MM.1S (cell line): ENCODE measurements around the gene PKNOX1.

Experiments used
- DNase-seq: peaks from one replicate; pipeline ENCODE4 v3.0.0-alpha.2; 2015
- H2AFZ ChIP-seq: fragments of 300-600 bp; sonication (generic); 2 replicates; pipeline ENCODE4 v1.6.0; 2016; ENCODE audit warnings: antibody characterized with exemption, low read length
- H3F3A ChIP-seq: fragments of 300-600 bp; sonication (generic); 2 replicates; pipeline ENCODE4 v1.6.1; 2016; ENCODE audit warnings: mild to moderate bottlenecking, antibody characterized with exemption, low read length, moderate library complexity, mixed read lengths; ENCODE audit not compliant: insufficient read depth
- H3K27ac ChIP-seq: fragments of 300-600 bp; sonication (generic); 2 replicates; pipeline ENCODE4 v1.5.1; 2016; ENCODE audit warnings: mild to moderate bottlenecking, low read length
- H3K27me3 ChIP-seq: fragments of 300-600 bp; sonication (generic); replicated peaks from 2 replicates; pipeline ENCODE4 v1.6.0; 2016; ENCODE audit warnings: low read length; ENCODE audit not compliant: insufficient read depth
- H3K36me3 ChIP-seq: fragments of 300-600 bp; sonication (generic); replicated peaks from 2 replicates; pipeline ENCODE4 v1.6.1; 2016; ENCODE audit warnings: mild to moderate bottlenecking, low read length, mixed read lengths; ENCODE audit not compliant: insufficient read depth
- H3K4me1 ChIP-seq: fragments of 300-600 bp; sonication (generic); 2 replicates; pipeline ENCODE4 v1.6.1; 2016; ENCODE audit warnings: low read length, mixed read lengths
- H3K4me2 ChIP-seq: fragments of 300-600 bp; sonication (generic); 2 replicates; pipeline ENCODE4 v1.6.0; 2016; ENCODE audit warnings: low read depth, low read length
- H3K4me3 ChIP-seq: fragments of 300-600 bp; sonication (generic); 2 replicates; pipeline ENCODE4 v1.5.1; 2016; ENCODE audit warnings: low read length, mixed read lengths
- H3K79me2 ChIP-seq: fragments of 300-600 bp; sonication (generic); 2 replicates; pipeline ENCODE4 v1.6.1; 2016; ENCODE audit warnings: mixed run types, low read length, mixed read lengths
- H3K9ac ChIP-seq: fragments of 300-600 bp; sonication (generic); 2 replicates; pipeline ENCODE4 v1.6.1; 2016; ENCODE audit warnings: low read length, mixed read lengths
- H3K9me2 ChIP-seq: fragments of 300-600 bp; sonication (generic); replicated peaks from 2 replicates; pipeline ENCODE4 v1.6.1; 2016; ENCODE audit warnings: mild to moderate bottlenecking, low read length, mixed read lengths; ENCODE audit not compliant: insufficient read depth
- H3K9me3 ChIP-seq: fragments of 300-600 bp; sonication (generic); replicated peaks from 2 replicates; pipeline ENCODE4 v1.6.1; 2016; ENCODE audit warnings: mild to moderate bottlenecking, low read length, mixed read lengths; ENCODE audit not compliant: insufficient read depth
- H4K20me1 ChIP-seq: fragments of 300-600 bp; sonication (generic); 2 replicates; pipeline ENCODE4 v1.6.1; 2016; ENCODE audit warnings: mild to moderate bottlenecking, low read length, moderate library complexity, mixed read lengths; ENCODE audit not compliant: insufficient read depth
- CTCF ChIP-seq: fragments of 300-600 bp; sonication (generic); IDR thresholded peaks from 2 replicates; pipeline ENCODE4 v1.5.1; 2016; ENCODE audit warnings: antibody characterized with exemption, low read length, mixed read lengths
- EZH2 ChIP-seq: fragments of 300-600 bp; sonication (generic); optimal IDR thresholded peaks from 2 replicates; pipeline ENCODE3; 2017; ENCODE audit warnings: low read depth, mild to moderate bottlenecking, antibody characterized with exemption, low read length, mixed read lengths
- EZH2phosphoT487 ChIP-seq: fragments of 300-600 bp; sonication (generic); IDR thresholded peaks from 2 replicates; pipeline ENCODE4 v1.6.1; 2018; ENCODE audit warnings: antibody characterized with exemption, low read length

Gene PKNOX1

GRCh38 chr21:43021191-43021590 is 46.8 kb downstream of the PKNOX1 start:
- no peaks in the 10 kb centered on the region for H3K27me3 ChIP-seq
- H3K4me1 ChIP-seq: no peaks in the 10 kb centered on the region
- H2AFZ ChIP-seq: no peak overlapping the region
- no peak overlapping the region for H3K9ac ChIP-seq
- no peaks in the 10 kb centered on the region for H3F3A ChIP-seq
- TF ChIP-seq CTCF (no peak), EZH2phosphoT487 (no peak), EZH2 (no peak)
- H3K36me3 ChIP-seq: no peaks in the 10 kb centered on the region; the same call in 1 of the 2 replicates
- H3K9me3 ChIP-seq: no peaks in the 10 kb centered on the region
- no peaks in the 10 kb centered on the region for H3K79me2 ChIP-seq
- no peak overlapping the region for H3K27ac ChIP-seq
- DNase-seq: no peak
- H4K20me1 ChIP-seq: no peaks in the 10 kb centered on the region
- no peak overlapping the region for H3K4me3 ChIP-seq
- H3K9me2 ChIP-seq: no peaks in the 10 kb centered on the region
- no peak overlapping the region for H3K4me2 ChIP-seq

GRCh38 chr21:43021756-43022600 is 47.6 kb downstream of the PKNOX1 start:
- Histone ChIP-seq H3K79me2 (no peaks in the 10 kb centered on the region), H3K9ac (no peak overlapping the region), H3K4me2 (no peak overlapping the region), H4K20me1 (no peaks in the 10 kb centered on the region), H3K9me2 (no peaks in the 10 kb centered on the region), H3K4me3 (no peak overlapping the region), H2AFZ (no peak overlapping the region), H3K9me3 (no peaks in the 10 kb centered on the region), H3K27ac (no peak overlapping the region), H3K36me3 (no peaks in the 10 kb centered on the region; the same call in 1 of the 2 replicates), H3K27me3 (no peaks in the 10 kb centered on the region), H3K4me1 (no peaks in the 10 kb centered on the region), H3F3A (no peaks in the 10 kb centered on the region)
- TF ChIP-seq EZH2phosphoT487 (no peak), CTCF (no peak), EZH2 (no peak)
- DNase-seq: no peak

GRCh38 chr21:43023175-43023574 is 48.8 kb downstream of the PKNOX1 start:
- Histone ChIP-seq H3K36me3 (no peaks in the 10 kb centered on the region), H3K4me1 (no peaks in the 10 kb centered on the region)

More at GRCh38 chr21:43023175-43023574, 48.8 kb downstream of the PKNOX1 start:
- H3K4me2 ChIP-seq: no peak overlapping the region
- no peaks in the 10 kb centered on the region for H3F3A ChIP-seq
- DNase-seq: no peak
- no peak overlapping the region for H2AFZ ChIP-seq
- H3K79me2 ChIP-seq: no peaks in the 10 kb centered on the region
- no peak overlapping the region for H3K4me3 ChIP-seq
- H3K9me2 ChIP-seq: no peaks in the 10 kb centered on the region
- no peak overlapping the region for H3K9ac ChIP-seq
- H3K27me3 ChIP-seq: no peaks in the 10 kb centered on the region
- no peaks in the 10 kb centered on the region for H3K9me3 ChIP-seq
- H4K20me1 ChIP-seq: no peaks in the 10 kb centered on the region
- TF ChIP-seq CTCF: no peak
- TF ChIP-seq EZH2: no peak
- TF ChIP-seq EZH2phosphoT487: no peak
- H3K27ac ChIP-seq: no peak overlapping the region
